HG02938 (cell line): ENCODE measurements around the gene NCR2.

Source experiments
- ATAC-seq: cut with Tn5 transposase; IDR thresholded peaks from one replicate; pipeline ENCODE4 v1.9.1; 2021; ENCODE audit warnings: mild to moderate bottlenecking, moderate library complexity; ENCODE audit not compliant: unreplicated experiment

NCR2 gene

DNA sequence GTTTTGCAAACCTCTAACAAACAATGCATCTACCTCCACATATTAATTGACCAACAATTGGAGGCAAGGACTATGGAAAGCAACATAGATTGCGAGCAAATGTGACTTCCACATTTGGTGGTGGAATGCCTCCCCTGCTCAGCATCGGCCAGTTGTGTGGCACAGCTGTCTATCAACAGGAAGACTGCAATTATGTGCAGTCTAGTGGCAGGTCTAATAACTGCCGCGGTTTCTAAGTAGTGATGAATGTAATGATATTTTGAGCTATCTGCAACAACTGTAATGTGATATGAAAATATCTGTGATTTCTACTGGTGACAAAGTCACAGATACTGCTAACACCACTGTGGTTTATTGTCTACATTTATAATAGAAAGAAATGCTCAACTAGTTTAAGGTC, 56.8 kb downstream of the NCR2 start:
- ATAC-seq: no peak

DNA sequence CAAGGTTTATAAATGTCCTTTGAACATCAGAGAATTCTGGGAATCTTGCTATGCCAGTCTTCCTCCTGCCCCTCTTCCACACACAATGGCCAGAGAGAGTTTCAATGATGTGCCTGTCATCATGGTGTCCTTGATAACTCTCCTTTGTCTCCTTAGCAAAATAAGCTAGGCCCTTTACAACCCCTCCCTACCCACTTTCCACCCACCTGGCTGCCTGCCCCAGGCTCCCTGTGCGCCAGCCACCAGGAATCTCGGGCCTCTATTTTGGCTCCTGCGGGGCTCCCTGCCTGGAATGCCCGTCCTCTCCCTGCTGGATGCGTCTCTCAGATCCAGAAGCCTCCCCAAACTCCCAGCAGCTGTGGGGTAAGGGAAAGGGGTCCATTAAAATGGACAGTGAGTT, 60.9 kb downstream of the NCR2 start:
- no peak for ATAC-seq

DNA sequence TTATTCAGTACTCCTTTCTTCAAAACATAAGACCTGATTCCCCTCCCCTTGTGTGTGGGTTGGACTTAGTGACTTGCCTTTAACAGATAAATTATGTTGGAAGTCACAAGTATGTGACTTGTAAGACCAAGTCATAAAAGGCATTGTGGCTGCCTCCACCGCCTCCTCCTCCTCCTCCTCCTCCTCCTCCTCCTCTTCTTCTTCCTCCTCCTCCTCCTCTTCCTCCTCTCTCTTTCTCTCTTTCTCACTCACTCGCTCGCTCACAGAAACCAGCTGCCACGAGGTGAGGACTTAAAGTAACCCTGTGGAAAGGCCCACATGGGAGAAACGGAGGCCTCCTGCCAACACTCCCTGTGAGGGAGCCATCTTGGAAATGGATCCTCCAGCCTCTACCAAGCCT, 64.0 kb downstream of the NCR2 start:
- no peak for ATAC-seq
